Osteoblast (primary cell): ENCODE measurements around the gene HSD11B2. TPM values are rescaled to one million over a fixed set of nuclear protein-coding genes. Genes with fewer than 3 reads are reported as not detected.

ENCODE experiments used
- DNase-seq: peaks from one replicate; pipeline ENCODE4 v3.0.0; 2011; ENCODE audit warnings: low spot score, mixed read lengths; ENCODE audit not compliant: insufficient read length; ENCODE audit errors: missing footprints
- H2AFZ ChIP-seq: 2 replicates; pipeline ENCODE4 v1.6.0; 2011; ENCODE audit warnings: mild to moderate bottlenecking, low read length
- H3K27ac ChIP-seq: 2 replicates; pipeline ENCODE4 v1.5.1; 2011; ENCODE audit warnings: mild to moderate bottlenecking, low read depth, low read length, moderate library complexity
- H3K27me3 ChIP-seq: 2 replicates; pipeline ENCODE4 v1.6.0; 2012; ENCODE audit warnings: mild to moderate bottlenecking, control low read depth, inconsistent platforms, low read length, moderate library complexity; ENCODE audit not compliant: insufficient read depth
- H3K36me3 ChIP-seq: 2 replicates; pipeline ENCODE4 v1.5.1; 2011; ENCODE audit warnings: mild to moderate bottlenecking, low read length, control low read depth, moderate library complexity; ENCODE audit not compliant: insufficient read depth
- H3K4me1 ChIP-seq: 2 replicates; pipeline ENCODE4 v1.5.1; 2011; ENCODE audit warnings: mild to moderate bottlenecking, low read length, control low read depth, moderate library complexity; ENCODE audit not compliant: insufficient read depth
- H3K4me2 ChIP-seq: 2 replicates; pipeline ENCODE4 v1.6.0; 2011; ENCODE audit warnings: mild to moderate bottlenecking, low read length; ENCODE audit not compliant: insufficient read depth
- H3K4me3 ChIP-seq: fragments of 200-600 bp; sonication (generic); 3 replicates; pipeline ENCODE4 v1.5.1; 2012; ENCODE audit warnings: mild to moderate bottlenecking, low read length, inconsistent platforms; ENCODE audit not compliant: insufficient read depth
- H3K79me2 ChIP-seq: 2 replicates; pipeline ENCODE4 v1.6.0; 2012; ENCODE audit warnings: mild to moderate bottlenecking, low read length, control low read depth, inconsistent platforms; ENCODE audit not compliant: insufficient read depth
- H3K9me3 ChIP-seq: 2 replicates; pipeline ENCODE4 v1.5.1; 2011; ENCODE audit warnings: low read depth, low read length, control low read depth
- H4K20me1 ChIP-seq: 2 replicates; pipeline ENCODE4 v1.6.0; 2012; ENCODE audit warnings: mild to moderate bottlenecking, low read length, control low read depth; ENCODE audit not compliant: insufficient read depth
- total RNA-seq: library from RNA; depleted of rRNA; stranded (reverse); fragments of >200 nt; gene quantifications from 2 replicates; pipeline ENCODE4 v1.2.3, GENCODE V29; 2012
- TF ChIP-seq, protein P1 (sequence below): IDR thresholded peaks from 2 replicates; pipeline ENCODE4 v1.5.1; 2011; ENCODE audit warnings: mild to moderate bottlenecking, low read depth, low read length, moderate library complexity; ENCODE audit errors: extremely low read depth

Gene HSD11B2
- total RNA-seq, 1 donor = not detected

DNA sequence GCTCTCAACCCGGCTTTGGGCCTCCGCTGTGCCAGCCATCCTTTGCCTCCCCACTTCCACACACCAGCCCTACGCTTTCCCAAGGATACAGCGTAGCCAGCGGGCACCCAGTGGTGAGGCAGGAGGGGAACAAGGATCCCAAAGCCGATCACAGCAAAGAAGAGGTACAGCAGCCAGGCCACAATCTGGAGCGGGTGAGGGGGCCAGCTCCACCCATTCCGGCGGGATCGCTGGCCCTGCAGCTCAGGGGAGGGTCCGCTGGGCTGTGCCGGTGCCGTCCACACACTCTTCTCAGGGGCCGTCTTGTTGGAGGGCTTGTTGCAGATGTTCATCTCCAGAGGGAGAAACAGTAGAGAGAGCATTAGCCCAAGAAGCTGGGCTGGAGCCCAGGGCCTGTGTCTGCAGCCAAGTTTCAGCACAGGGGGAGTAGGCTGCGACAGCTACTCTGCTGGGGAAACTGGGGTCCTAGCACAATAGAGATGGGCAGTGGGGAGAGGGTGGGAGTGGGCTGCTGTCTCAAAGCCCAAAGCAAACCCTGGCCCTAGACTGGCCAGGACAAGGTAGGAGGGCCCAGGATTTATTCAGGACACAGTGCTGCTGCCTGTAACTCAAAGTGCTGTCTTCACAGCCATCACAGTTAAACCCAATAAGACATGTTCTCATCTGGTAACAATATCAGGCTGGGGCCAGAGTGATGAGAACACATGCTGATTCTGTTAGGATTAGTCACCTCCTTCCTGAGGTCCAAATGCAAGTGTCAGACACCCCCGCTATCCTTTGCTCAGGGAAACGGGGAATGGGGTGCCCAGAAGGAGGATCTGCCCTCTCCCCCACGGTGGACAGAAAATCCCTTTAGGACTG is 24.6 kb upstream of the HSD11B2 start:
- Histone ChIP-seq H3K4me3 (peak overlapping the region; percentile 21), H3K79me2 (peaks cover 7% of the 10 kb centered on the region), H3K4me1 (peaks cover 28% of the 10 kb centered on the region), H3K27ac (peak overlapping the region; percentile 92), H3K9me3 (no peaks in the 10 kb centered on the region), H3K27me3 (no peaks in the 10 kb centered on the region), H3K36me3 (no peaks in the 10 kb centered on the region), H2AFZ (peak overlapping the region; percentile 80), H3K4me2 (peak overlapping the region; percentile 47), H4K20me1 (no peaks in the 10 kb centered on the region)
- peak; percentile 99 for DNase-seq
- TF ChIP-seq, protein P1, sequence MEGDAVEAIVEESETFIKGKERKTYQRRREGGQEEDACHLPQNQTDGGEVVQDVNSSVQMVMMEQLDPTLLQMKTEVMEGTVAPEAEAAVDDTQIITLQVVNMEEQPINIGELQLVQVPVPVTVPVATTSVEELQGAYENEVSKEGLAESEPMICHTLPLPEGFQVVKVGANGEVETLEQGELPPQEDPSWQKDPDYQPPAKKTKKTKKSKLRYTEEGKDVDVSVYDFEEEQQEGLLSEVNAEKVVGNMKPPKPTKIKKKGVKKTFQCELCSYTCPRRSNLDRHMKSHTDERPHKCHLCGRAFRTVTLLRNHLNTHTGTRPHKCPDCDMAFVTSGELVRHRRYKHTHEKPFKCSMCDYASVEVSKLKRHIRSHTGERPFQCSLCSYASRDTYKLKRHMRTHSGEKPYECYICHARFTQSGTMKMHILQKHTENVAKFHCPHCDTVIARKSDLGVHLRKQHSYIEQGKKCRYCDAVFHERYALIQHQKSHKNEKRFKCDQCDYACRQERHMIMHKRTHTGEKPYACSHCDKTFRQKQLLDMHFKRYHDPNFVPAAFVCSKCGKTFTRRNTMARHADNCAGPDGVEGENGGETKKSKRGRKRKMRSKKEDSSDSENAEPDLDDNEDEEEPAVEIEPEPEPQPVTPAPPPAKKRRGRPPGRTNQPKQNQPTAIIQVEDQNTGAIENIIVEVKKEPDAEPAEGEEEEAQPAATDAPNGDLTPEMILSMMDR = no peak

DNA sequence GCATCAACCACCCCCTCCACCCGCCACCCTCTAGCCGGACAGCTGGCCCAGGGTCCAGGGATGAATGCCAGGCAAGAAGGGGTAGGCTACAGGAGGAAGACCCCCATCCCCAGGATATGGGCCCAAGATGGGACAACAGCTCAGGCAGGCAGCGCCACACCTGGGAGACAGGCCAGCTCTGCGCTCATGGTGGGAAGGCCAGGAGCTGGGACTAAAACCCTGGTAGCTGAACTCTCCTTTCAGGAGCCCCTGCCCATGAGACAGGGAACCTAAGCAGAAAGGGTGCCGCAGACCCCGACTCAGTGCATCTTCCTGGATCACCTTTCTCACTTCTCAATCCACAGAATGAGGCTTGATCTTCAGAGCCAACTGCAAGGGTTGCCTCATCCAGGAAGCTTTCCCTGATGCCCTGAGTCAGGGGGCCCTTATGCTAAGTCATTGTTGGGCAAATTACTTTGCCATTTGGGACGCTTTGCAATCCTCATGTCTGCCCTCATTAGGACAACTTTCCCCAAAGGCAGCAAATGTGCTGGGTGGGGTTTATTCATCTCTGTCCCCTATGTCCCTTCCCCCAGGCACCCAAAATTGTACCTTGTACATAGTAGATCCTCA is 23.6 kb upstream of the HSD11B2 start:
- peak overlapping the region; percentile 21 for H3K4me3 ChIP-seq
- peak overlapping the region; percentile 47 for H3K4me2 ChIP-seq
- no peaks in the 10 kb centered on the region for H3K27me3 ChIP-seq
- peaks cover 7% of the 10 kb centered on the region for H3K79me2 ChIP-seq
- H3K36me3 ChIP-seq = no peaks in the 10 kb centered on the region
- H3K27ac ChIP-seq = peak overlapping the region; percentile 92
- peak overlapping the region; percentile 80 for H2AFZ ChIP-seq
- H3K4me1 ChIP-seq = peaks cover 28% of the 10 kb centered on the region
- no peaks in the 10 kb centered on the region for H3K9me3 ChIP-seq
- DNase-seq = peak; percentile 54
- no peaks in the 10 kb centered on the region for H4K20me1 ChIP-seq
- TF ChIP-seq, protein P1 = no peak

DNA sequence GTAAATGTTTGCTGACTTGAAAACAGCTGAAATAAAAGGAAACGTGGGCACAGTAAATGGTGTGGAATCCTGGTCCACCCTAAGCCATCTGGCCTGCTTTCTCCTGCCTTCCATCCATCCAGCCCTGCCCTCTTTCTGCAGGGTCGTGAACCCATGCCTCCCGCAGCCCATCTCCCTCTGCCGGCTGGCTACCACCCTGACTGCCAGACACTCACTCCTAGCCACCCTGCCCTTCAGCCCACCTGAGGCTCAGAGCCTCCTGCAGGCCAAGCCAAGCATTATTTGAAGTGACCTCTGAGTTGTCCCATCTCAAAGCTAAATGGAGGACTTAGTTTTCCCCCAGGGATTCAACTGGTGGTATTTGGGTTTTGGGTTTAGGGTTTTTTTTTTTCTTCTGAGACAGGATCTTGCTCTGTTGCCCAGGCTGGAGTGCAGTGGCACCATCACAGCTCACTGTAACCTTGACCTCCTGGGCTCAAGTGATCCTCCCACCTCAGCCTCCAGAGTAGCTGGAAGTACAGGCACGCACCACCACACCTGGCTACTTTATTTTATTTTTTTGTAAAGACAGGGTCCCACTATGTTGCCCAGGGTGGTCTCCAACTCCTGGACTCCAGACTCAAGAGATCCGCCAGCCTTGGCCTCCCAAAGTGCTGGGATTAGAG is 23.0 kb upstream of the HSD11B2 start:
- peak; percentile 63 for DNase-seq
- Histone ChIP-seq H3K27ac (peak overlapping the region; percentile 92), H3K36me3 (no peaks in the 10 kb centered on the region), H3K4me3 (no peak overlapping the region), H4K20me1 (no peaks in the 10 kb centered on the region), H3K4me2 (no peak overlapping the region), H2AFZ (no peak overlapping the region), H3K9me3 (no peaks in the 10 kb centered on the region), H3K4me1 (peaks cover 28% of the 10 kb centered on the region), H3K79me2 (peaks cover 7% of the 10 kb centered on the region), H3K27me3 (no peaks in the 10 kb centered on the region)
- TF ChIP-seq, protein P1 = no peak
